Epithelial cell of proximal tubule (primary cell): ENCODE data around the gene LCE1F. TPM values are rescaled to one million over a fixed set of nuclear protein-coding genes. Genes with fewer than 3 reads are reported as not detected.

ENCODE experiments used
- DNase-seq: peaks from one replicate; pipeline ENCODE4 v3.0.0-alpha.2; 2011; ENCODE audit warnings: low read depth
- H3K4me3 ChIP-seq: 2 replicates; pipeline ENCODE4 v1.5.1; 2011; ENCODE audit warnings: low read depth, mild to moderate bottlenecking, low read length
- CTCF ChIP-seq: conservative IDR thresholded peaks from 2 replicates; pipeline ENCODE4 v1.5.1; 2012; ENCODE audit warnings: low read depth, mild to moderate bottlenecking, low read length
- total RNA-seq: library from RNA; depleted of rRNA; stranded (reverse); fragments of >200 nt; gene quantifications from 2 replicates; pipeline ENCODE4 v1.2.3, GENCODE V29; 2015

LCE1F gene
- total RNA-seq, 1 donor from 2014 or later, result not detected

- no peak for DNase-seq
Observed at GRCh38 chr1:152770411-152770810, 4.5 kb upstream of the LCE1F start.

GRCh38 chr1:152776361-152776760 lies 1.4 kb downstream of the LCE1F start:
- no peak for TF ChIP-seq CTCF
- no peak overlapping the region for H3K4me3 ChIP-seq
- no peak for DNase-seq

More at GRCh38 chr1:152770411-152770810, 4.5 kb upstream of the LCE1F start:
- no peak for TF ChIP-seq CTCF
- no peak overlapping the region for H3K4me3 ChIP-seq

- H3K4me3 ChIP-seq, result no peak overlapping the region
- TF ChIP-seq CTCF, result peak; percentile 41
- no peak for DNase-seq
Observed at GRCh38 chr1:152777510-152778137, 2.7 kb downstream of the LCE1F start.

- TF ChIP-seq CTCF, result no peak
- H3K4me3 ChIP-seq, result no peak overlapping the region
- no peak for DNase-seq
Observed at GRCh38 chr1:152783095-152783494, 8.2 kb downstream of the LCE1F start.

- DNase-seq, result no peak
- TF ChIP-seq CTCF, result no peak
- no peak within 1 kb of the TSS for H3K4me3 ChIP-seq
Observed at GRCh38 chr1:152786077-152786476, 11.1 kb downstream of the LCE1F start, which contains the start of gene LCE1E. LCE1E (plus strand) TSS chr1:152786257; CDS start chr1:152787300, 1,043 bp downstream.

DNA sequence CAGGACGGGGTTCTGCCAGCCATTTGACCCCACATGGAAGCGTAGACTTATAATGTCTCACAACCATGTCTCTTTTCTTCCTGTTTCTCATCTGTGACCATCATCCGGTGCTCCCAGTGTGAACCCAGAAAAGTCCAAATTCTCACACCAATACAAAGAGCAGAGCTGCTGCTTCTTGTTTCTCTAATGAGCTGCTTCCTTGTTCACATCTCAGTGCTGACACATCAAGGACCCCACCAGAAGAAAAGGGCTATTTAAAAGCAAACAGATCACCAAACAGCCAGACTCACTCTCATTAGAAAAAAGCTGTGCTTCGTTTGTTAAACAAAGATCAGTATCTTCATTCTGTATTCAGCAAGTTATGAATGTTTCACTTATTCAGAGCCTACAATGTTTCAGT lies 20.7 kb downstream of the LCE1F start:
- no peak for TF ChIP-seq CTCF
- H3K4me3 ChIP-seq, result no peak overlapping the region
- no peak for DNase-seq

DNA sequence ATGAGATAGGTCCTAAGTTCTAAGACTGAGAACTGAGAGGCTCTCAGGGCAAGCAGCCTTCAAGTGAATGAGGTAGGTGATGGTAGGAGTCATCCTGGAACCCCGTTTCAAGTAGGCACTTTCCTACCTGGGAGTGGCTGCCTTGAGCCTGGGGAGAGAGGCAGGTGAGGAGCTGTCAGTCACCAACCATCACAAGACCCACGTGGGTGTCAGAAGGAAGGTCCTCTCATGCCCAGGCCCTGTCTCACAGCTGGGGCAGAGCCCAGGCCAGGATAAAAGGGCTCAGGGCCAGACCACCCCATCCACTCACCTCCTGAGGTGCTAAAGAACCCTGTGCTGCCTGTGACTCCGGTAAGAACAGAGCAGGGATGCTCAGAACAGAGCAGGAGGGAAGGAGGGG lies 21.5 kb downstream of the LCE1F start, which contains the start of gene LCE1D:
Gene LCE1D, plus strand, starts transcription at position 301 of the 400 bp plus-strand sequence. CDS start 1,074 bp downstream, outside the sequence.
- no peak within 1 kb of the TSS for H3K4me3 ChIP-seq
- TF ChIP-seq CTCF, result no peak
- DNase-seq, result no peak
